Fibroblast of the aortic adventitia (primary cell): ENCODE data around the gene POP4. TPM values are rescaled to one million over a fixed set of nuclear protein-coding genes. Genes with fewer than 3 reads are reported as not detected.

Experiments used
- DNase-seq: peaks from one replicate; pipeline ENCODE4 v3.0.0-alpha.2; 2010; ENCODE audit warnings: low read depth
- H3K4me3 ChIP-seq: 2 replicates; pipeline ENCODE4 v1.5.1; 2011; ENCODE audit warnings: low read depth, mild to moderate bottlenecking, control low read depth, low read length, moderate library complexity
- total RNA-seq: library from RNA; depleted of rRNA; stranded (reverse); fragments of >200 nt; gene quantifications from 2 replicates; pipeline ENCODE4 v1.2.3, GENCODE V29; 2012; ENCODE audit warnings: low replicate concordance
- TF ChIP-seq, protein P1 (sequence below): IDR thresholded peaks from 2 replicates; pipeline ENCODE4 v1.5.1; 2011; ENCODE audit warnings: mild to moderate bottlenecking, low read length, control low read depth, inconsistent platforms; ENCODE audit not compliant: insufficient read depth

Gene POP4
- total RNA-seq, 1 donor, result 76.6 TPM

DNA sequence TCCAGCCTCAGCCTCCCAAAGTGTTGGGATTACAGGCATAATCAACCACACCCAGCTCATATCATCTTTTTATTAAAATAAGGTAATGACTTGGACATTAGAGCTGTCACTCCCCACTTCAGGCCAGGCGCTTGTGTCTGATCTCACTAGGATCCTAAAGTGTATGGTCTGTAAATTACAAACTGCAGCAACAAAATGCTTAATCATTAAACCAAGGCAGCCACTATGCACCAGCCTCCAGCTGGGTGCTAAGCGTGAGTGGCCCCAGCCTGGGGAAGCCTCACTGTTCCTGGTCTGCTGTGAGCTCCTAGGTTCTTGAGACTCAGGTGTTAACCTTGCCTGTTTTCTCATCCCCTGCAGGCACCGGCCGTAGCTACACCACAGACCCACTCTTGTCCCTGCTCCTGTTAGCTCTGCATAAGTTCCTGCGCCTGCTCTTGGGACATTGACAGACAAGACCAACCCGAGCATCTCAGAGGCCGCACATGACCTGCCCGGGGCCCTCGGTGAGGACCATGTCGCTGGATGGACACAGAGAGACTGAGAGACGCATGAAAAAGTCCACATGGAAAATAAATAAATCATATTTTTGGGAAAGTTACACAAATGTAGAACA, 42.5 kb upstream of the POP4 start:
- DNase-seq, result no peak
- H3K4me3 ChIP-seq, result no peak overlapping the region
- TF ChIP-seq, protein P1, sequence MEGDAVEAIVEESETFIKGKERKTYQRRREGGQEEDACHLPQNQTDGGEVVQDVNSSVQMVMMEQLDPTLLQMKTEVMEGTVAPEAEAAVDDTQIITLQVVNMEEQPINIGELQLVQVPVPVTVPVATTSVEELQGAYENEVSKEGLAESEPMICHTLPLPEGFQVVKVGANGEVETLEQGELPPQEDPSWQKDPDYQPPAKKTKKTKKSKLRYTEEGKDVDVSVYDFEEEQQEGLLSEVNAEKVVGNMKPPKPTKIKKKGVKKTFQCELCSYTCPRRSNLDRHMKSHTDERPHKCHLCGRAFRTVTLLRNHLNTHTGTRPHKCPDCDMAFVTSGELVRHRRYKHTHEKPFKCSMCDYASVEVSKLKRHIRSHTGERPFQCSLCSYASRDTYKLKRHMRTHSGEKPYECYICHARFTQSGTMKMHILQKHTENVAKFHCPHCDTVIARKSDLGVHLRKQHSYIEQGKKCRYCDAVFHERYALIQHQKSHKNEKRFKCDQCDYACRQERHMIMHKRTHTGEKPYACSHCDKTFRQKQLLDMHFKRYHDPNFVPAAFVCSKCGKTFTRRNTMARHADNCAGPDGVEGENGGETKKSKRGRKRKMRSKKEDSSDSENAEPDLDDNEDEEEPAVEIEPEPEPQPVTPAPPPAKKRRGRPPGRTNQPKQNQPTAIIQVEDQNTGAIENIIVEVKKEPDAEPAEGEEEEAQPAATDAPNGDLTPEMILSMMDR, result no peak

DNA sequence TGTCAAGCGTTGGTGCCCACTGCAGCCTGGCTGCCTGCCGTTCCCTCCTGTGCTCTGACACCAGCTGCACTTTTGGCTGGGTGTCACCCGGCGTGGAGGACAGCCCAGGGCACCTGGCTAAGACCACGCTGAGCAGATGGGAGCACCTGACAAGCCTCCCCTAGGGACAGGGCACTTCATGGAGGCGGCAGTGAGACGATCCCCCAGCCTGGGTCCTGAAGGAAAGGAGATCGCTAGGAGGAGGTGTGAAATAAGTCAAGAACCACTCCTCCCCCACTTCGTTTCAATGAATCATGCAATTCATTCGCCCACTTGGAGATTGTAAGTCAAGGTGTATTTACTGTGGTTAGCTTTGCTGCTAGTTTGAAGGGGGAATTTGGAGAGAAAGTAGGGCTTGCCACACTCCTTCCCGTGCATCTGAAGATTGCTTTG, 41.5 kb upstream of the POP4 start:
- no peak overlapping the region for H3K4me3 ChIP-seq
- TF ChIP-seq, protein P1, result no peak
- DNase-seq, result no peak

DNA sequence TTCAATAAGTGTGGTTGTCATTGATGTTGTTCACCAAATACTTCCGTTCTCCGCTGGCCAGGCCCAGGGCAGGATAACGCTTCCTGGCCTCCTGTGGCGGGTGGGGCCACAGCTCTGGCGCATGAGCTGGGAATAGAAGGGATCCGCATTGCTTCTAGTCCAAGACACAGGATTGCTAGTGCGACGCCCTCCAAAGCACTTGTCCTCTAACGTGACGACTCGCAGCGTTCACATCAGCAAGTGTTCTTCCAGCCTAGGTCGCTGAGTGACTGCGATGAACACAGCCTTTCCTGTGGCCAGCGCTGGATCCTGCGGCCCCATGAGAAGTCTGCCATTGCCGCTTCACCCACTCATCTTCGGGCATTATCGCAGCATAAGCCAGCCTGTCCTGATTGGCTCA, 40.9 kb upstream of the POP4 start:
- TF ChIP-seq, protein P1, result no peak
- no peak overlapping the region for H3K4me3 ChIP-seq
- DNase-seq, result no peak

DNA sequence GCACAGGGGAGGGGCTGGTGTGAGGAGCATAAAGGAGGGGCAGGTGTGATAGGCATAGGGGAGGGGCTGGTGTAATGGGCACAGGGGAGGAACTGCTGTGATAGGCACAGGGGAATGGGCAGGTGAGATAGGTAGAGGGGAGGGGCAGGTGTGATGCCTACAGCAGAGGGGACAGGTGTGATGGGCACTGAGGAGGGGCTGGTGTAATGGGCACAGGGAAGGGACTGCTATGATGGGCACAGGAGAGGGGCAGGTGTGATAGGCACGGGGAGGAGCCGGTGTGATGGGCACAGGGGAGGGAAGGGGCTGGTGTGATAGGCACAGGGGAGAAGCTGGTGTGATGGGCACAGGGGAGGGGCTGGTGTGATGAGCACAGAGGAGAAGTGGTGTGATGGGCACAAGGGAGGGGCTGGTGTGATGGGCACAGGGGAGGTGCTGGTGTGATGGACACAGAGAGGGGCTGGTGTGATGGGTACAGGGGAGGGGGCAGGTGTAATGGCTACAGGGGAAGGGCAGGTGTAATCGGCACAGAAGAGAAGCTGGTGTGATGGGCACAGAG, 39.5 kb upstream of the POP4 start:
- no peak overlapping the region for H3K4me3 ChIP-seq
- TF ChIP-seq, protein P1, result no peak
- no peak for DNase-seq

DNA sequence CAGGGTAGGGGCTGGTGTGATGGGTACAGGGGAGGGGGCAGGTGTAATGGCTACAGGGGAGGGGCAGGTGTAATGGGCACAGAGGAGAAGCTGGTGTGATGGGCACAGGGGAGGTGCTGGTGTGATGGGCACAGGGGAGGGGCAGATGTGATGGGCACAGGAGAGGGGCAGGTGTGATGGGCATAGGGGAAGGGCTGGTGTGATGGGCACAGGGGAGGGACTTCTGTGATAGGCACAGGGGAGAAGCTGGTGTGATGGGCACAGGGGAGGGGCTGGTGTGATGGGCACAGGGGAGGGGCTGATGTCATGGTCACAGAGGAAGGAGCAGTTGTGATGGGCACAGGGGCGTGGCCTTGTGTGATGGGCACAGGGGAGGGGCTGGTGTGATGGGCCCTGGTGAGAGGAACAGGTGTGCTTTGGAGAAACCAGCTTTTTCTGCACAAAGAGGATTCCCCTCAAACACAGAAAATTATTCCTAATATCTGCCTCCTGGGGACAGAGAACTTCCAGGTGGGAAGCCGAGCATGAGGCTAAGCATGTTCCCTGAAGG, 38.6 kb upstream of the POP4 start:
- DNase-seq, result no peak
- TF ChIP-seq, protein P1, result no peak
- H3K4me3 ChIP-seq, result no peak overlapping the region

DNA sequence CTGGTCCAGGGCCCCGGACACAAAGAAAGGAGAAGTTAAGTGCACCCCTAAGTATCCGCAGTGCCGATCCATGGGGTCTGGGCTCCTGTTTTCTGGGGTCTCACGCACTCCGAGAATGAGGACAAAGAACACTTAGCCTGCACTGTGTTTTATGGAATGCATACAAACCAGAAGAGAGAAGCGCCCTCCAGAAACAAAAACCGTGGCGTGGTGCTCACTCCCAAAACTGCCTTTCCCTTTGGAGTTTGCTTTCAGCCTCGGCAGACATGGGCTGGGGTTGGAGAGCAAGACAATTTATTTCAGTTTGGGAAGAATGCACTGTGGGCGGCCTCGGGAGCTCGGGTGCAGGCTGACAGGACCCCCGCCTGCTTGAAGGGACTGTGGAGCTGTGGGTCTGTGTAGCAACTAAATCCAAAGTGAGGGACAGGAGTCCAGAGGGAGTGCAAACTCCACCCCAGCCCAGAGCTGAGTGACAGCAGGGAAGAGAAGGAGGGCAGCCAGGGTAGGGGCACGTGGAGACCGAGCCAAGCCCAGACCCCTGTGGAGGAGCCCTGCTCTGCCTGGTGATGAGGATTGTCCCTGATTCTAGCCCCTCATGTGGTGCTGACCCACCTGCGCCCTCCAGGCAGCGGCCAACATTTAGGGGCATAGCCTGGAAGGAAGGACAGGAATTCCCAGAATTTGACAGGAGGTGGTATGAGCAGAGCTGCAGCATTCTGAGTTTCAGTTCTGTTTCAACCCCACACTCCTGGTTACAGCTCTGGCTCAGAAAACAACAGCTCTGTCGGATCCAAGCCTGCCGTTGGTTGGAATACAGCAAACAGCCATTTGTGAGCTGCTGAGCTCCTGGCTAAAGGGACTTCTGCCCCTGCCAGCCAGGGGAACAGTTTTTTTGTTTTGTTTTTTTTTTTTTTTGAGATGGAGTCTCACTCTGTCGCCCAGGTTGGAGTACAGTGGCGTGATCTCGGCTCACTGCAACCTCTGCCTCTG, 37.8 kb upstream of the POP4 start:
- no peak overlapping the region for H3K4me3 ChIP-seq
- no peak for DNase-seq
- TF ChIP-seq, protein P1, result no peak
